Activated CD4-positive, alpha-beta T cell treated with anti-CD3 and anti-CD28 coated beads, Interleukin-2, amount 50 U/mL, for 48 hours (primary cell): Measurements from ENCODE around the gene PLA2G12A.

Experiments used
- DNase-seq, 2 experiments: peaks; one replicate each; pipeline ENCODE4 v3.0.0-alpha.2; 2020

Gene PLA2G12A

DNA sequence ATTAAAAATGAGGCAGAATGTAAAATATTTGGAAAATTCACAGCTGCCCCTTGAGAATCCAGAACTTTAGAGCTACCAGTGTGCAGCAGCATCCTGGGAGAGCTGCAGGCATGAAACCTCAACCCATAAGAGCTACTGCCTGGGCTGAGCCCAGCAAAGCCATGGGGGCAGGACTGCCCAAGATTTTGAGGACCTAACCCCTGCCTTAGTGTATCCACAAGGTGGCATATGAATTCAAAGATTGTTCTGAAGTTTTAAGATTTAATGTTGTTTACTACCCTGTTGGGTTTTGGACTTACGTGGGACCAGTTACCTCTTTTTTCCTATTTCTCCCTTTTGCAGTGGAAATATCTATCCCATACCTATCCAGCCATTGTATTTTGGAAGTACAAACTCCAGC is 53.0 kb downstream of the PLA2G12A start:
- no peak for DNase-seq

DNA sequence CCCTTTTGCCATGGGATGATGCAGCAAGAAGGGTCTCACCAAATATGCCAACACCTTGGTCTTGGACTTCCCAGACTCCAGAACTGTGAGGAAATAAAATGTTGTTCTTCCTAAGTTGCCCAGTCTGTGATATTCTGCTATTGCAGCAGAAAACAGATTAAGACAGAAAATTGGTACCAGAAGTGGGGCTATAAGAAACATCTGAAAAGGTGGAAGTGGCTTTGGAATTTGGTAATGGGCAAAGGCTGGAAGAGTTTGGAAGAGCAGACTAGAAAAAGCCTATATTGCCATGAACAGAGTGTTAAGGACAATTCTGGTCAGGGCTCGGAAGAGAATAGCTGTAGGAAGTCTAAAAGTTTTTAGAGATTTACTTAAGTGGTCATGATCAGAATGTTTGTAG is 54.0 kb downstream of the PLA2G12A start:
- no peak for DNase-seq

DNA sequence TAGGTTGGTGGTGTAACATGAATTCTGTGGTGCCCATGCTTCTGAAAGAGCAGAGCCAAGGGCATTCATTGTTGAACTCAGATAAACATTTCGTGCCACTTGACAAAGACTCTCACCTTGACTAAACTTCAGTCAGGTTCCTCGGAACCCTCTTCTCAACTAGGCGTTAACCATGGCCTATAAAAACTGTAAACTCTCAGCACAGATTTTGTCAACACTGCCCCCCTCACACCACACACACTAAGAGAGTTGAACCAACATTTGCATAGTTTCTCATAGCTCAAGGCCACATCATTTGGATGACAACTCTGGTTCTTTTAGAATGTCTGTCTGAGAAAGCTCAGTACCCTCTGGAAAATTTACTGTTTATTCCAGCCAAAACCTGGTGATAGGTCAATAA is 54.7 kb downstream of the PLA2G12A start:
- no peak for DNase-seq

DNA sequence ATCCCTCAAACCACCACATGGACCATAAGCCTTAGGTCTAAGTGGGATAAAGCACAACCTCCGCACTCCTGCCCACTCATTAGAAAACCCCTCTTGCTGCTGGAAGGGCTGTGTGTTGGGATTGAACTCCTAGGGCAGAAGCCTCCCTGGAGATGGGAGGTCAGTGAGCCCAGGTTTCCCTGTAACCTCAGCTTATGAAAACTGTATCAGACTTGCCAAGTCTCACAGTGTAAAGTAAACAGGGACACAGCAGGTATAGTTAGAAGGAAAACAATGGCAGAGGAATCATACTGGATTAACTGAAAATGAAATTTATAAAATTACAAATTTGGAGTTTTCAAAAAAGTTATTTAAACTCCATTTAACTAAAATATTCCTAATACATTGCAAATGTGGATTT is 56.6 kb downstream of the PLA2G12A start:
- DNase-seq: no peak

DNA sequence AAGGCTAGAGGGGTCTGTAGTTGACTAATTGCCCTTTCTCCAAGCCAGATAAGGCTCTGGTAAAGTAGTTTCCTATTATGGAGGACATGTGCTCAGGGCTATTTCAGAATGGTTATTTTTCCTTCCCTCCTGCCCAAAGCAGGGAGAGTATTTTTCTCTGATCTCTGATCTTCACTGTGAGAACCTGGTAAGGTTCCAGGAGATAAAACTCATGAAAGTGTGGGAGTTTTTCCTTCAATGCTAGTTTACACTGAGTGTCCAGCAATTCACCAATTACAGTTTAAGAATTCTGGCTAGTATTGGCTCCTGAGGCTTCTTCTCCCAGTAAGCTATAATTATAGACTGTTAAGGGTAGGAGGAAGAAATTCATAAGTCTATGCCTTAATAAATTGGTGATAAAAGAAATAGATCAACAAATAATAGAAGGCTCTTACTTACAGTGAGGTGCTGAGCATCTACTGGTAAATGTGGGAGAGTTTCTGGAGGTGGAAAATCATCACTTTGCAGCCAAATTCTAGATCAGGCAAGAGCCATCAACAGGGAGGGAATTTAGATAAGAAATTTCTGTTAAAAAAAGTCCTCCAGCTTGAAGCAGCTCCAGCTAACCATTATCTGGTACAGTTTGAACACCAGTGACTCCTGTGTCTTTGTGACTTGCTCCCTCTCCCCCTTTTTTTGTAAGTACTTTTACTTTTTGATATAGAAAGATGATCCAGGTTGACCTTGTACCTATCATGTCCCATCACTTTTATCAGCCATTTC is 57.5 kb downstream of the PLA2G12A start:
- no peak for DNase-seq

DNA sequence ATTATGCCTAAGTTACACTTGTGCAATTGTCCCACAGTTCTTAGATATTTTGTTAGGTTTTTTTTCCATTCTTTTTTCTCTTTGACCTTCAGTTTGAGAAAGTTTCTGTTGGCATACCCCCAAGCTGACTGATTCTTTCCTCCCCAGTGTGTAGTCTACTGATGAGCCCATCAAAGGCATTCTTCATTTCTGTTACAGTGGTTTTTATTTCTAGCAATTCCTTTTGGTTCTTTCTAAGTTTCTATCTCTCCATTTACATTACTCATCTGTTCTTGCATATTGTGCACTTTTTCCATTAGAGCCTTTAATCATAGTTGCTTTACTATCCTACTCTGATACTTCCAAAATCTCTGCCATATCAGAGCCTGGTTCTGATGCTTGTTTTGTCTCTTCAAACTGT is 58.5 kb downstream of the PLA2G12A start:
- peak in 1 of 2 experiments; percentile 29 for DNase-seq

DNA sequence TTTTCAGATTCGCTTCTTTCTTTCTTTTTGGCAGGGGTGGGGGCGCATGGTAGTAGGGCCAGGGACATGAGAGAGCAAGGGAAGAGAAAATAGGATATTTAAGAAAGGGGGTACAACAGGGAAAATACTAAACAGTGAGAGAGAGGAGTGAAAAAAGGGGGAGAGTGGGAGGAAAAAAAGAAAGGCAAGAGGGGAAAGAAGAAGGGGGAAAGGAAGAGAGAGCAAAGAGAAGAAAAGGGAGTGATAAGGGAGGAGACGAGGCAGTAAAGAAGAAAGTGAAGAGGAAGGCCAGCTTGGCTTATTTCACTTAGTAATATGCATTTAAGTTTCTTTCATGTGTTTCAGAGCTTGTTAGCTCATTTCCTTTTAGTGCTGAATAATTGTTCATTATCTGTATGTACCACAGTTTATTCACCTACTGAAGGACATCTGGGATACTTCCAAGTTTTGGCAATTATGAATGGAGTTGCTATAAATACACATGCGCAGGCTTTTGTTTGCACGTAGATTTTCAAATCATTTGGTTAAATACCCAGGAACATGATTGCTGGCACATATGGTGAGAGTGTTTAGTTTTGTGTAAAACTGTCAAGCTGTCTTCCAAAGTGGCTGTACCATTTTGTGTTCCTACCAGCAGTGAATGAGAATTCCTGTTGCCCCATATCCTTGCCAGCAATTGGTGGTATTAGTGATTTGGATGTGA is 63.9 kb downstream of the PLA2G12A start:
- DNase-seq: no peak

GRCh38 chr4:109662771-109663170 is 67.1 kb downstream of the PLA2G12A start:
- DNase-seq: no peak

DNA sequence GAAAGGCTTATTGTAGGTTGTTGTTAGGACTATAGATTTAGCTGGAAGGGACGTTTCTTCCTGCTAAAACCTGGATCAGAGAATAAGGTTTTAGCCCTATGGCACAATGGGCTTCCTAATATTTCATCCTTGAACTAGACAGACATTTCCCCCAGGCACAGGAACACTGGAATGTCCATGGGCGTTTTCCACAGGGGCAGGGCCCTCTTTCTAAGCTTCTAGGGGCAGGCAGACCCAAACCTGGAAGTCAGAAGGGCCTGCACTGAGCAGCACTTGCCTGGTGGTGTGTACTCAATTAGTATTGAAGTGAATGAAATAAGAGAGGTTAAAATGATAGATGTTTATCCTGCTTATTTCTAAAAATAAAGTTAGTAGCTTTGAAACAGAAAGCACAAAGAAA is 67.8 kb downstream of the PLA2G12A start:
- DNase-seq: no peak
